GM18526 (cell line): Measurements from ENCODE around the gene HOXD3.

Source experiments
- POLR2A ChIP-seq: IDR thresholded peaks from 3 replicates; pipeline ENCODE4 v1.6.1; 2011; ENCODE audit not compliant: insufficient read length; ENCODE audit errors: extremely low read depth

HOXD3 gene

DNA sequence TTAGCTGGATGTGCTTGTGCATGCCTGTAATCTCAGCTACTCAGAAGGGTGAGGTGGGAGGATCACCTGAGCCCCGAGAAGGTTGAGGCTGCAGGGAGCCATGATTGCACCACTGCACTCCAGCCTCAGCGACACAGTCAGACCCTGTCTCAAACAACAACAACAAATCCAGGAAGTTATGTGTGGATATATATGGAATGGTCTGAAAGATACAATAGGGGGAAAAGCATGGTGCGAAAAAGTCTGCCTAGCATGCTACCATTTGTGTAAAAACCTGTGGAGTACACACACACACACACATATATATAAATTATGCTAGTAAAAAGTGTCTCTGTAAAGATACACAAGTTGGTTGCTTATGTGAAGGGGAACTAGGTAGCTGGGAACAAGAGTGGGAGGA lies 24.4 kb downstream of the HOXD3 start:
- no peak for TF ChIP-seq POLR2A

DNA sequence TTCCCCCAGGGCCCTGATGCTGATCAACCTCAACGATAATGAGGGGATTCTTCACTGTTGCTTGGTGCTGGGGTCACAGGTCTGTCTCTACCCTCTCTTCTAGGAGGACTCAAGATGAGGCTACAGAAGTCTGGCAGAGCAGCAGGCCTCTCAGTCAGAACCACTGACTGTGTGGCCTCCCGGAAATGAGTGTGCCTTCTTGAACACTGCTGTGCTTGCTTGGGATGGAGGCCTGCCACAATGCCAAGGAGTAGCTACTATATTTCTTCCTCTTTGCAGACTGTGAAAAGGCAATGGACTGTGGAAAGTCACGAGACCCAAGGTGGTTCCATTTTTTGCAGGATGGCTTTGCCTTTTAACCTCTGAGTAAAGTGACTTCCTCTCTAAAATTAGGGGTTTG lies 25.6 kb downstream of the HOXD3 start:
- TF ChIP-seq POLR2A = no peak

DNA sequence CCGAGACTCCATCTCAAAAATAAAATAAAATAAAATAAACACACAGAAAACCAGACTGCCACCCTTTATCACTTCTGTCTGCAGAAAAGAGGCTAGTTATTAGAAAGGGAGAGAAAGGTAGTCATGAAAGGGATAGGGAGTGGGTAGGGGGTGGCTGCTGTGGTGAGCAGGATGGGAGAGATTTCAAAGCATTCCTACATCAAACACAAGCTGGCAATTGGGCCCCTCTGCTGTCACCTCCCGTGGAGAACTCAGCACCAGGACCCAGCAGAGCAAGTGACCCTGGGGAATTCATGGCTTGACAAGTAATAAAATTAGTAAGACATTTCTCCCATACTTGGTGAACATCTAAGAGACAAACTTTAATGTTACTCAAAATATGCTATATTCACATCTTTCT lies 27.6 kb downstream of the HOXD3 start:
- TF ChIP-seq POLR2A = no peak

DNA sequence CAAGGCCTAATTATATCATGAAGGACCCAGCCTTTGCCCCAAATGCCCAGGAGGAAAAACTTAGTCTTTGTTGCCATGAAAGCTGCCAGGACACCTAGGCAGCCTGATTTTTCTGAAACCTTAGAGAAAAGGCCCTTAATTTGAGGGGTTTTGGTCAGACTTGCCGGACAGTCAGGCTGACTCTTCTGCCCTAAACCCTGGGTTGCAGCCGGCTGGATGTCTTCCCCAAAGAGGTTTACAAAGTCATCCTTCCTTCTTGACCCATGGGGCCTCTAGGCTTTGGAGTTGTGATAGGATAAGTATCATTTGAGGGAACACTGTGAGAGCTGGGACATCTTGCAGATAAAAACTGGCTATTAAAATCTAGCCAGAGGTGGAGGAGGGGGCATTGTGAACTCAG lies 28.9 kb downstream of the HOXD3 start:
- no peak for TF ChIP-seq POLR2A

DNA sequence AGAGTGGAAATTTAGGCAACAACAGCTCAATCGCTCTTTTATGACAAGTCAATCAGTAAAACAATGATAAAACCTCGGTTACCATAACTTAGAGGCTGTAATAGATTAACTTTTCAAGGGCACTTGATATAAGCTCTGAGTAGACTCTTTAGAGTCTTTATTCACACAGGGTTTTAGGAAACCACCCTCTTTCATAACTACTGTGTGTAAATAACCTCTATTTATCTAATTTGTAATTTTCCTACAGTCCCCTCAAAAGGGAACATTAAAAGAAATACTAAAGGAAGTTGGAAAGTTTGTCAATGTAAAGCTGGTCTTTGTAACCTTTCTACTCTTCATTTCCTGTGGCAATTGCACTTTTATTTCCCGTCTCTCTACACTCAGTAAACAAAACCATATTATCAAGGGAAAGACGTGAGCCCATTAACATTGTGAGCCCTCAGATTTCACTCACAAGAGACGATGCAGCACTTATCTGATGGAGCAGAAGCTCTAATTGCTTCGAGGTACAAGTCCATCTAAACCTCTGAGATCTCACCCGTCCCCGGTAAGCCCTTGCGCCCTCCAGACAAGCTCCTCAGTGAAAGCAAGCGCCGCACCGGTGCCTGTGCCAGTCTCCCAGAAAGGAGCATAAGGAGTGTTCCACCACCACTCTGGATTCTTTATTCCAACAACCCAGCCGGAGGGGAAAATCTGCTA lies 30.2 kb downstream of the HOXD3 start:
- no peak for TF ChIP-seq POLR2A

DNA sequence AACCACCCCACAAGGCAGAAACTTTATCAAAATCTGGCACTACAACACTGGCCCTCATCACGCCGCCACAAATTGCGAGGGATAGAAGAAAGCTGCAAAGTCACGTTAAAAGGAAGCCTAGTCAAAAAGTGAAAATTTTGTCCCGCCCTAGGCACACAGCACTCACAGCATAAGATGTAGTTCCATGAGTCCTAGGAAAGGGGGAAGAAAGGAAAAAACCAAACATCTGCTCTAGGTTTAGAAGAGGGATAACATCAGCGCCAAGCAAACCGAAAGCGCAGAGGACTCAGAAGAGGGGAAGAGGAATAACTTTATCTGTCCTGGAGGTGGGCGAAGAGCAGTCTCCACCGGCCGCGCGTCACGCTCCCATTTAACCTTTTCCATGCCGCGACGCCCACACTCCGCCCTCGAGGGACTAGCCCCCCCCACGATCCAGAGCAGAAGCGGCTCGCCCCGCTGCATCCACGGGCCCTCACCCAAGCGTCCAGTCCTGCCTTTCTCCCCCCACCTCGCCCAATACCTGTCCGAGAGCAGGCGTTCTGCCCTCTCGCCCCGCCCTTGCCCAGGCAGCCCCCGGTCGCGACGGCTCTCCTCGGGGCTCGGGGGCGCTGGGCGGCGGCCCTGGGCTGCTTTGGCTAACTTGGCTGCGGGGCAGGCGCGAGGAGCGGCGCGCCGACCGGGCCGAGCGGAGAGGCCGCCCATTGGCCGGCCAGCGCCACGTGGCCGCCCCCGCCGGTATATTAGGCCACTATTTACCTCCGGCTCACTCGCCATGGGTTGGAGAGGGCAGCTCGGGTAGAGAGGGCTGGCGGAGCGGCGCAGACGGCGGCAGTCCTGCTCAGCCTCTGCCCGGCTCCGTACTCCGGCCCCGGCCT lies 31.0 kb downstream of the HOXD3 start, which contains the start of gene HOXD1:
TSS of gene HOXD1 (plus strand) at position 770 of the 875 bp plus-strand sequence. CDS start 134 bp downstream, outside the sequence.
- TF ChIP-seq POLR2A = no peak

DNA sequence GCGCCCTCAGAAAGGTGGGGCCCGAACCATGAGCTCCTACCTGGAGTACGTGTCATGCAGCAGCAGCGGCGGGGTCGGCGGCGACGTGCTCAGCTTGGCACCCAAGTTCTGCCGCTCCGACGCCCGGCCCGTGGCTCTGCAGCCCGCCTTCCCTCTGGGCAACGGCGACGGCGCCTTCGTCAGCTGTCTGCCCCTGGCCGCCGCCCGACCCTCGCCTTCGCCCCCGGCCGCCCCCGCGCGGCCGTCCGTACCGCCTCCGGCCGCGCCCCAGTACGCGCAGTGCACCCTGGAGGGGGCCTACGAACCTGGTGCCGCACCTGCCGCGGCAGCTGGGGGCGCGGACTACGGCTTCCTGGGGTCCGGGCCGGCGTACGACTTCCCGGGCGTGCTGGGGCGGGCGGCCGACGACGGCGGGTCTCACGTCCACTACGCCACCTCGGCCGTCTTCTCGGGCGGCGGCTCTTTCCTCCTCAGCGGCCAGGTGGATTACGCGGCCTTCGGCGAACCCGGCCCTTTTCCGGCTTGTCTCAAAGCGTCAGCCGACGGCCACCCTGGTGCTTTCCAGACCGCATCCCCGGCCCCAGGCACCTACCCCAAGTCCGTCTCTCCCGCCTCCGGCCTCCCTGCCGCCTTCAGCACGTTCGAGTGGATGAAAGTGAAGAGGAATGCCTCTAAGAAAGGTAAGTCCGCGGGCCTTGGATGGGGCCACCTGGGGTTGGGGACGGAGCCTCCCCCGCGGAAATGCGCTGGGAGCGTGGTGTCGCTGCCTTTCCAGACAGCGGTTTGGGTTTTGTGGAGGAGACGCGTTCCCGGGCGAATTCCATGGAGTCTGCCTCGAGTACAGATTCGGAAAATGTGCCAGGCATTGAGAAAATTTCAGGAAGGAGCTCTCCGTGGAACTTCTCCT lies 31.9 kb downstream of the HOXD3 start:
- TF ChIP-seq POLR2A = no peak

DNA sequence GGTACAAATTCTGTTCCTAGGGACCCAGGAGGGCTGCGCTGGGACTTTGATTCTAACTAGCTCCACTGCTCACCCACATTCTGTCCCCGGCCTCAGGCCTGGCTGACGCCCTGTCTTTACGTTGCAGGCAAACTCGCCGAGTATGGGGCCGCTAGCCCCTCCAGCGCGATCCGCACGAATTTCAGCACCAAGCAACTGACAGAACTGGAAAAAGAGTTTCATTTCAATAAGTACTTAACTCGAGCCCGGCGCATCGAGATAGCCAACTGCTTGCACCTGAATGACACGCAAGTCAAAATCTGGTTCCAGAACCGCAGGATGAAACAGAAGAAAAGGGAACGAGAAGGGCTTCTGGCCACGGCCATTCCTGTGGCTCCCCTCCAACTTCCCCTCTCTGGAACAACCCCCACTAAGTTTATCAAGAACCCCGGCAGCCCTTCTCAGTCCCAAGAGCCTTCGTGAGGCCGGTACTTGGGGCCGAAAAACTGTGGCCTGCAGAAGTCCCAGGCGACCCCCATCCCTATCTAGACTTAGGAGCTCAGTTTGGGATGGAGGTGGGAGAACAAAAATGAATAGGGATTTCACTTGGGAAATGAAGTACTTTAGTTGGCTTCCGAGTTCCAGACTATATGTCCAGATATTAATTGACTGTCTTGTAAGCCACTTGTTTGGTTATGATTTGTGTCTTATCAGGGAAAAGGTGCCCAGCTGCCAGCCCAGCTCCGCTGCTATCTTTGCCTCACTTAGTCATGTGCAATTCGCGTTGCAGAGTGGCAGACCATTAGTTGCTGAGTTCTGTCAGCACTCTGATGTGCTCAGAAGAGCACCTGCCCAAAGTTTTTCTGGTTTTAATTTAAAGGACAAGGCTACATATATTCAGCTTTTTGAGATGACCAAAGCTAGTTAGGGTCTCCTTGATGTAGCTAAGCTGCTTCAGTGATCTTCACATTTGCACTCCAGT lies 32.9 kb downstream of the HOXD3 start:
- no peak for TF ChIP-seq POLR2A

DNA sequence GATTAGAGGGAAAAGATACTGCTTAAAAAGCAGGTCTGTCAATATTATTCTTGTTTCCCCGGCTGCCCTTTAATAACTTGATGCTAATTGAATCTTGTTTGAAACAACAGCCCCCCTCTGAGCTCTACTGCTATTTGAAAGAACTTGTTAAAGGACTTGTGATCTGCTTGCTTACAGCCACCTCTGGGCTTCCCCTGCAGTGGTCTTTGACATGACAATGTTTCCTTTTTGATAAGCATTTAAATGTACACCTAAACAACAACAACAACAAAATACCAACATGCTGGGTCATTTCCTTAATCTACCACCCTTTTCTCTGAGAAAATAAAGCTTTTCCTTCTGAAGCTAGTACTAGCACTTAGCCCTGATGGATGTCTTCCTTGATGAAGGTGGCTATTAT lies 35.2 kb downstream of the HOXD3 start:
- TF ChIP-seq POLR2A = no peak

DNA sequence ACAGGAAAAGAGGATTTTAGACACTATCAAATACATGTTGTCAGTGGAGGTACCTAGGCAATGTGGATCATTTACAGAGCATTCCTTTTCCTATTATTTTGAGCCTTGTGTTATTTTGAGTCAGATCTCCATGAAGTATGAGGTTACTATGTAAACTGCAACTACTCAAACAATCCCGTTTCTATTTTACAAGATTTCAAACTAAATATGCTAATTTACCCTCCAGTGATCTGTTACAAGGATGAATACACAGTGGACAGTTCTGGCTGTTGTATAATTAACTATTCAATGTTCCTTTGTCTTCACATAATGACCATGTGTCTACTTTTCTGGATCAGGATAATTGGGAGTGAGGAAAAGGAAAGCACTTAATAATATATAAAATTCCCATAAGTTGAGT lies 35.9 kb downstream of the HOXD3 start:
- no peak for TF ChIP-seq POLR2A

DNA sequence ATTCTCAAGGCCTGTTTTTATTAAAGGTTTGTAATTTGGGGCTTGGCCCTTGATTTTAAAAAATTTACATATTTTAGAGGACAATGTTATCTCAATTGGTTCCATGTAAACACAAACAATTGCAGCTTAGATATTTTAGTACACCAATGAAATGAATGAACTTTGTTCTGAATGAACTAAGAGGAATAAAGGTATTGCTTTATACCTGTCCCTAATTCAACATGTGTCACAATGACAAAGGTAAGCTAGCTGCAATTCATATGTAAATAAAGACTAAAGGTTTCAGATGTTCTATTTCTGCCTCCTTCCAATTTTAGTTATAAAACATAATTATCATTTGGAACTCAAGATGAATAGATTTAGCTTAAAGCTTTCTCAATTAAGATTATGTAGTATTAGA lies 42.8 kb downstream of the HOXD3 start:
- TF ChIP-seq POLR2A = no peak

DNA sequence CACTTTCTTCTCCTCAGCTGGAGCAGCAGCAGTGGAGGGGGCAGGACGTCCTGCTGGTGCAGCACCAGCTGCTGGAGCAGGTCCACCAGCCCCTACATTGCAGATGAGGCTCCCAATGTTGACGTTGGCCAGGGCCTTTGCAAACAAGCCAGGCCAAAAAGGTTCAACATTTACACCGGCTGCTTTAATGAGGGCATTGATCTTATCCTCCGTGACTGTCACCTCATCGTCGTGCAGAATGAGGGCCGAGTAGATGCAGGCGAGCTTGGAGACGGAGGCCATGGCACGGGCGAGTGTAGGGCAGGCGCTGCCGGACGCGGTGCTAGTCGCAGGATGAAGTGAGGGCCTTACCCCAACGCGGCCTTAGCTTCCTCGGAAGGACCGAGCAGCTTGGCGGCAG lies 43.9 kb downstream of the HOXD3 start:
- TF ChIP-seq POLR2A = no peak

DNA sequence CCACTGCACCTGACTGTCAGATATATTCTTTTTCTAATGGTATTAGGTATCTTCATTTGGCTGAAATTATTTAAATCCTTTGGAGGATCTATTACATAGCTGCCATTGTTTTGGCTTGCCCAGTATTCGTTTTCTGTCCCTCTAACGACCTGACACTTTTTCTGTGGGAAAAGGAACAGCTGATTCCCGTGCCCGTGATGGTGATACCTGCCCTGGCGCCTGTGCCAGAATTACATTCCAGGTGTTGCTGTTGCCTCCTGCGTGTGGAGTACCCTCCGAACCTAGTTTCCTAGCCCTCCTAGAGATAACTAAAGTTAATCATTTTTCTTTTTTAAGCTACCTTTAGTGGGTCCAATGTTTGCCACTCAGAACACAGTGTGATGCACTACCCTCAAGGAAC lies 45.4 kb downstream of the HOXD3 start:
- TF ChIP-seq POLR2A = no peak

DNA sequence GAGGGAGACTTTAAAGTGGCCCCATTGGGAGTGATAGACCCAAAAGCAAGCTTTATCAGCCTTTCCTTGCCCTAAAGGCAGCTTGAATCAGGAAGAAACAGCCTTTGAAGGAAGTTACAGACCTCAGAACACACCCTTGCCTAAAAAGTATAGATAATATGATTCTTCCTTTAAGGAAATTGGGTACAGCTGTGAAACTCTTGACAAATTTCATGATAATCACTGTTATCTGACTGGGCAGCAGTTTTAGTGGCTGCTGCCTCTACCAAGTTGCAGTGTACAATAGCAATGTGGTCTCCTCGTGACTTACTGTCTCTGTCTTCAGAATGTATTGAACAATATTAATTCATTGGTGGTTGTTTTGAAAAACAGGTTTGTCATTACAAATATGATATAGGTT lies 48.0 kb downstream of the HOXD3 start:
- no peak for TF ChIP-seq POLR2A
